ENCODE measurements around the gene KRTCAP2. TPM values are rescaled to one million over a fixed set of nuclear protein-coding genes. Genes with fewer than 3 reads are reported as not detected.
A peak's percentile ranks its signal among the peaks of the same experiment; 100 is the strongest.

KRTCAP2 gene
- total RNA-seq, 1 donor from 2014 or later: 173 TPM

GRCh38 chr1:155134880-155135414 is 38.2 kb downstream of the KRTCAP2 start:
- DNase-seq (ENCODE audit: low spot score): peak; percentile 47

GRCh38 chr1:155134322-155134721 is 38.8 kb downstream of the KRTCAP2 start:
- DNase-seq (ENCODE audit: low spot score): no peak
- Mint-ChIP-seq H3K9me3 (ENCODE audit: unreplicated experiment) (no peaks in the 10 kb centered on the region), H3K27ac (ENCODE audit: unreplicated experiment) (peak overlapping the region; percentile 92), H3K36me3 (ENCODE audit: low read depth, unreplicated experiment) (peaks cover 64% of the 10 kb centered on the region), H3K27me3 (ENCODE audit: unreplicated experiment) (peaks cover 17% of the 10 kb centered on the region), H3K4me3 (ENCODE audit: unreplicated experiment) (peak overlapping the region; percentile 88), H3K4me1 (ENCODE audit: unreplicated experiment) (peaks cover 62% of the 10 kb centered on the region)
- TF ChIP-seq, protein P1, sequence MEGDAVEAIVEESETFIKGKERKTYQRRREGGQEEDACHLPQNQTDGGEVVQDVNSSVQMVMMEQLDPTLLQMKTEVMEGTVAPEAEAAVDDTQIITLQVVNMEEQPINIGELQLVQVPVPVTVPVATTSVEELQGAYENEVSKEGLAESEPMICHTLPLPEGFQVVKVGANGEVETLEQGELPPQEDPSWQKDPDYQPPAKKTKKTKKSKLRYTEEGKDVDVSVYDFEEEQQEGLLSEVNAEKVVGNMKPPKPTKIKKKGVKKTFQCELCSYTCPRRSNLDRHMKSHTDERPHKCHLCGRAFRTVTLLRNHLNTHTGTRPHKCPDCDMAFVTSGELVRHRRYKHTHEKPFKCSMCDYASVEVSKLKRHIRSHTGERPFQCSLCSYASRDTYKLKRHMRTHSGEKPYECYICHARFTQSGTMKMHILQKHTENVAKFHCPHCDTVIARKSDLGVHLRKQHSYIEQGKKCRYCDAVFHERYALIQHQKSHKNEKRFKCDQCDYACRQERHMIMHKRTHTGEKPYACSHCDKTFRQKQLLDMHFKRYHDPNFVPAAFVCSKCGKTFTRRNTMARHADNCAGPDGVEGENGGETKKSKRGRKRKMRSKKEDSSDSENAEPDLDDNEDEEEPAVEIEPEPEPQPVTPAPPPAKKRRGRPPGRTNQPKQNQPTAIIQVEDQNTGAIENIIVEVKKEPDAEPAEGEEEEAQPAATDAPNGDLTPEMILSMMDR (IDR thresholded peaks at IDR 0.05; ENCODE audit: unreplicated experiment): no peak

More at GRCh38 chr1:155134880-155135414, 38.2 kb downstream of the KRTCAP2 start:
- Mint-ChIP-seq H3K36me3 (ENCODE audit: low read depth, unreplicated experiment) (peaks cover 57% of the 10 kb centered on the region), H3K27ac (ENCODE audit: unreplicated experiment) (peak overlapping the region; percentile 92), H3K9me3 (ENCODE audit: unreplicated experiment) (no peaks in the 10 kb centered on the region), H3K4me1 (ENCODE audit: unreplicated experiment) (peaks cover 65% of the 10 kb centered on the region), H3K27me3 (ENCODE audit: unreplicated experiment) (peaks cover 17% of the 10 kb centered on the region), H3K4me3 (ENCODE audit: unreplicated experiment) (peak overlapping the region; percentile 88)
- TF ChIP-seq, protein P1 (IDR thresholded peaks at IDR 0.05; ENCODE audit: unreplicated experiment): no peak

GRCh38 chr1:155133799-155134281 is 39.3 kb downstream of the KRTCAP2 start:
- H3K4me3 Mint-ChIP-seq (ENCODE audit: unreplicated experiment): peak overlapping the region; percentile 91
- peaks cover 60% of the 10 kb centered on the region for H3K4me1 Mint-ChIP-seq (ENCODE audit: unreplicated experiment)

DNA sequence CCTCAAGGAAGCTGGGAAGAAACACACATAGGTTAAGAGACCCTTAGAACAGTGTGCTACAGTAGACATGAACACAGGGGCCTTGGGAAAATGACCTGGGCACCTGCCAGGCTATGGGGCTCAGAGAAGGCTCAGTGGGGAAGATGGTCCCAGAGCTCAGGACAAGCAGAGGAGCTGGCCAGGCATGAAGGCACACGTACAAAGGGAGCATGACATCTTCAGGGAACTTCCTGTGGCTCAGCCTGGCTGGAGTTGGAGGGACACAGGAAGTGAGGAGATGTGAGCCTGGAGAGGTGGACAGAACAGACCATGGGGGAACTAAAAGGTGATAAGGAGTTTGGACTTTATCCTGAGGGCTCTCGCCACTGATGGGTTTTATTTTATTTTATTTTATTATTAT is 41.2 kb downstream of the KRTCAP2 start:
- Mint-ChIP-seq H3K27me3 (ENCODE audit: unreplicated experiment) (peaks cover 20% of the 10 kb centered on the region), H3K9me3 (ENCODE audit: unreplicated experiment) (no peaks in the 10 kb centered on the region), H3K4me3 (ENCODE audit: unreplicated experiment) (peak overlapping the region; percentile 100), H3K4me1 (ENCODE audit: unreplicated experiment) (peaks cover 50% of the 10 kb centered on the region), H3K36me3 (ENCODE audit: low read depth, unreplicated experiment) (peaks cover 57% of the 10 kb centered on the region), H3K27ac (ENCODE audit: unreplicated experiment) (peak overlapping the region; percentile 88)
- no peak for DNase-seq (ENCODE audit: low spot score)
- TF ChIP-seq, protein P1 (IDR thresholded peaks at IDR 0.05; ENCODE audit: unreplicated experiment): no peak

More at GRCh38 chr1:155133799-155134281, 39.3 kb downstream of the KRTCAP2 start:
- TF ChIP-seq, protein P1 (IDR thresholded peaks at IDR 0.05; ENCODE audit: unreplicated experiment): no peak
- peaks cover 66% of the 10 kb centered on the region for H3K36me3 Mint-ChIP-seq (ENCODE audit: low read depth, unreplicated experiment)
- no peak for DNase-seq (ENCODE audit: low spot score)
- peak overlapping the region; percentile 24 for H3K27ac Mint-ChIP-seq (ENCODE audit: unreplicated experiment)
- peaks cover 16% of the 10 kb centered on the region for H3K27me3 Mint-ChIP-seq (ENCODE audit: unreplicated experiment)
- no peaks in the 10 kb centered on the region for H3K9me3 Mint-ChIP-seq (ENCODE audit: unreplicated experiment)

DNA sequence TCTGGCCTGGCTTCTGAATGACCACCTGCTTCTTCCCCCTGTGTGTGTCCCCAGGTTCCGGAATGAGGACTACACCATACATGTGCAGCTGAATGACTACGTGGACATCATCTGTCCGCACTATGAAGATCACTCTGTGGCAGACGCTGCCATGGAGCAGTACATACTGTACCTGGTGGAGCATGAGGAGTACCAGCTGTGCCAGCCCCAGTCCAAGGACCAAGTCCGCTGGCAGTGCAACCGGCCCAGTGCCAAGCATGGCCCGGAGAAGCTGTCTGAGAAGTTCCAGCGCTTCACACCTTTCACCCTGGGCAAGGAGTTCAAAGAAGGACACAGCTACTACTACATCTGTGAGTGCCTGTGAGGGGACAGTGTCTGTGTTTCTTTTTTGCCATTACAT is 41.8 kb downstream of the KRTCAP2 start:
- Mint-ChIP-seq H3K4me3 (ENCODE audit: unreplicated experiment) (peak overlapping the region; percentile 100), H3K27me3 (ENCODE audit: unreplicated experiment) (peaks cover 22% of the 10 kb centered on the region)

More for the DNA sequence above, 41.8 kb downstream of the KRTCAP2 start:
- Mint-ChIP-seq H3K9me3 (ENCODE audit: unreplicated experiment) (no peaks in the 10 kb centered on the region), H3K27ac (ENCODE audit: unreplicated experiment) (peak overlapping the region; percentile 79), H3K4me1 (ENCODE audit: unreplicated experiment) (peaks cover 49% of the 10 kb centered on the region), H3K36me3 (ENCODE audit: low read depth, unreplicated experiment) (peaks cover 57% of the 10 kb centered on the region)
- TF ChIP-seq, protein P1 (IDR thresholded peaks at IDR 0.05; ENCODE audit: unreplicated experiment): no peak
- DNase-seq (ENCODE audit: low spot score): no peak
